Suppressor macrophage treated with lipopolysaccharide for 4 hours (primary cell): Measurements from ENCODE around the gene HOXD13.

Experiments
- DNase-seq: peaks from one replicate; pipeline ENCODE4 v3.0.0-alpha.2; 2020

Gene HOXD13

GRCh38 chr2:176095421-176095820, 2.9 kb downstream of the HOXD13 start:
- DNase-seq: no peak

GRCh38 chr2:176096243-176096985, 3.9 kb downstream of the HOXD13 start:
- peak; percentile 29 for DNase-seq

- DNase-seq: peak; percentile 79
Observed at GRCh38 chr2:176096986-176097819, 4.7 kb downstream of the HOXD13 start.

- DNase-seq: no peak
Observed at GRCh38 chr2:176097820-176098365, 5.4 kb downstream of the HOXD13 start.

GRCh38 chr2:176098366-176099158, 6.0 kb downstream of the HOXD13 start:
- no peak for DNase-seq

DNA sequence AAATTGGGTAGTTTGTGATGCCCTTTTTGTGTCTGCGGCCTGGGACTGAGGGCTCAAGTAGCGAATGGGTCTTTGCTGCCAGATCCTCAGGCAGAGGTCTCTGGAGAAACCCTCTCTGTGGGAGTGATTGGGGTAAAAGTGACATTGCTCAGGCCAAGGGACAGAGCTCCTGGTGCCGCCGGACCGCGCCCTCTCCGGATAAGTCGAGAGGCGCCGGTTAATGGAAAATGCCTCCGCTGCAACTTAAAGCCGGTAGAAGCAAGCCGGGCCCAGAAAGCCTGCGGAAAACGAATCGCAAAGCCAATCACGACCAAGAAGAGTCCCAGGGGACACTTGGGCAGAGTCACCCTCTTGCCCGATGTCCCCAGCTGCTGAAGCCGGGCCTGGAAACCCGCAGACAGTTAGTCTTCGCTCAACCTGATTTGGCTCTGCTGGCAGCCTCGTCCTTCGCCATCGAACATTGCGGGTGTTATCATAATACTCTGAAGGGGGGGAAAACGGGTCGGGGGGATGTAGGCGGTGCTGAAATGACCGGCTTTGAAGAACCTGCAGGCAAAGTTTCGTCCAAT, 6.7 kb downstream of the HOXD13 start:
- no peak for DNase-seq

GRCh38 chr2:176099728-176100546, 7.4 kb downstream of the HOXD13 start, which contains the start of gene HOXD12:
TSS of gene HOXD12 (plus strand) at chr2:176099795. CDS start at chr2:176099802, 7 bp downstream.
- DNase-seq: no peak

GRCh38 chr2:176100547-176101140, 8.1 kb downstream of the HOXD13 start:
- DNase-seq: no peak

DNA sequence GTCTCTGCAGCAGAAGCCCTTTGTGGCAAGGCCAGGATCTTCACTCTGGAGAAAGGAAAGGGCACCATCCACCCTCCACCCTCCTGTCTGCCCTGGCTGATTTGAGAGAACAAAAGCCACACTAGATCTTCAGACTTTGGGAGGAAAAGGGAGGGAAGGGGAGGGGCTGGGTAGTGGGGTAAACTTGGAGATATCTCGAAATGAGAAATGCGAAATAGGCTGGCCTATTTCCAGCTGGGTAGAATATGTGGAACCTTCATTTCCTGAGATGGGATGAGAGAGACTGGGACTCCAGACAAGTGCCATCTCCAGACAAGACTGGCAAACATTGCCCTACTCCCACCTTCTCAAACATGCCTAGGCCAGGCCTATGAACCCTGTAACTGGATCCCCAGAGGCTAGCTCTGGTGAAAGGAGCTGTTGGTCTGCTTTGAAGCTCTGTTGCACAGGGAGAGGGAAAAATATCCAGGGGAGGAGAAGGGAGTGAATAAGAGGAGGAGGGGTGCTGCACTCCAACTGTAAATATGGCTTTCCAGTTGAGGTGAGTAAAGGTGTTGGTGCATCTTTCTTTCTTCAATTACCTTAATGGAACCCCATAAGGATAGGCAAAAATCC, 8.8 kb downstream of the HOXD13 start:
- no peak for DNase-seq

- DNase-seq: no peak
Observed at GRCh38 chr2:176101842-176102241, 9.3 kb downstream of the HOXD13 start.

DNA sequence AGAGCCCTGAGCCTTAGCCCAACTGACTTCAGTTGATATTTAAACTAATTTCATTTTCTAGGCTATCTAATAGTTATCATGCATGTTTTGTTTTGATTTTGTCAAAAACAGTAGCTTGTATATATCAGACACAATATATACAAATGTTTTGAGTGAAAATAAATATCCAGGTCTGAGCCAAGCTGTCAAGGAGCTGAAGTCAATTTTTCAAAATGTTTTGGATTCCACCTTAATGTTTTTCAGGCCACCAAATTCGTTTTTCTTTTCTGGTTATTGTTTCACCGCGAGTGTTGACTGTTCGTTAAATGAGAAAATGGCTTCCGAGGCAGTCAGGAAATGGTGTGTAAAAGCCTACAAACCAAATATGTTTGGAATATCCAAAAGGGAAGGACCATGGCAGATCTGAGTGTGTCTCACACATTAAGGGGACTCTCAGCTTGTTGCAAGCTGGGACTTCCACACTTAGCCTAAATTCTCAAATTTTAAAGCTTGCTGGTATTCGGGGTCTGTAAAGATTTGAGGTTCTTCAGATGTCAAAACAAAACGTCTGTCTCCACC, 9.9 kb downstream of the HOXD13 start:
- no peak for DNase-seq

DNA sequence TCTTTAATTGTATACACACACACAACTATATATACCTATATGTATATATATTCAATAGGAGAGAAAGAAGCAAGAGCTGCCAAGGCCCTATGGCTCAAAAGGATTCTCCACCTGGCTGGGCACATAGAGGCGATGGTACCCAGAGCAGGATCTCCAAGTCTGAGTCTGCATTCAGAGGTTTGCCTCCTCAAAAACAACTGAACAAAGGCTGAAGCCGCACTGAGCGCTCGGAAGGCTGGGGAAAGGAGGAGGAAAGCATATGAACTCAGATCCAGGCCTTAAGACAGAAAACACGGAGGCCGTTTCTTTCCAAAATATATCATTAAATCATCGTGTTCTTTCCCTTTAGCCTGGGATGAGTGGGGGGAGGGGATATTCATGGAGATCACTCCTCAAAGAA, 10.7 kb downstream of the HOXD13 start:
- no peak for DNase-seq

DNA sequence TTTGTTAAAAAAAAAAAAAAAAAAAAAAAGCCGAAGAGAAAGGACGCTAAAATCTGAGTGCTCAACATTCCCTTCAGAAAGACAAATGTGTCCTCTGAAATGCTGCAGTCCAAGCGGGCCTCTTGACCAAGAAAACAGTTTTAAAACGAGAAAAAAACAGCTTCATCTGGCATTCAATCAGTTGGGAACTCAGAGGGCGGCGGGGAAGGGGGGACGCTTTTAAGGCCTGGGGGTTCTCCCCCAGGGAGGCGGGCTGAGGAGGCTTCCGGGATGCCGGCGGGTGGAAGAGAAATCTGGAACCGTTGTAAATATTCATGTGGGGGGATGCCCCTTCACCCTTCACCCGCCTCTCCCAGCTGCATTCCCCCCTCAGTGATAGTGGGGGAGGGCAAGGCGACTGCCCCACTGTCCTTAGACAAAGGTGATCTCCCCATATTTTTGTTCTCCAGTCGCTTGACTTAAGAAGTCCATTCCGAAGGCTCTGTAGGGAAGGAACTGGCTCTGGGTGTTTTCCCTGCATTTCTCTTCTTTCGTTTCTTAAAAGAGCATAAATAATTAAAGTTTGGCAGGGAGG, 11.3 kb downstream of the HOXD13 start:
- DNase-seq: no peak

DNA sequence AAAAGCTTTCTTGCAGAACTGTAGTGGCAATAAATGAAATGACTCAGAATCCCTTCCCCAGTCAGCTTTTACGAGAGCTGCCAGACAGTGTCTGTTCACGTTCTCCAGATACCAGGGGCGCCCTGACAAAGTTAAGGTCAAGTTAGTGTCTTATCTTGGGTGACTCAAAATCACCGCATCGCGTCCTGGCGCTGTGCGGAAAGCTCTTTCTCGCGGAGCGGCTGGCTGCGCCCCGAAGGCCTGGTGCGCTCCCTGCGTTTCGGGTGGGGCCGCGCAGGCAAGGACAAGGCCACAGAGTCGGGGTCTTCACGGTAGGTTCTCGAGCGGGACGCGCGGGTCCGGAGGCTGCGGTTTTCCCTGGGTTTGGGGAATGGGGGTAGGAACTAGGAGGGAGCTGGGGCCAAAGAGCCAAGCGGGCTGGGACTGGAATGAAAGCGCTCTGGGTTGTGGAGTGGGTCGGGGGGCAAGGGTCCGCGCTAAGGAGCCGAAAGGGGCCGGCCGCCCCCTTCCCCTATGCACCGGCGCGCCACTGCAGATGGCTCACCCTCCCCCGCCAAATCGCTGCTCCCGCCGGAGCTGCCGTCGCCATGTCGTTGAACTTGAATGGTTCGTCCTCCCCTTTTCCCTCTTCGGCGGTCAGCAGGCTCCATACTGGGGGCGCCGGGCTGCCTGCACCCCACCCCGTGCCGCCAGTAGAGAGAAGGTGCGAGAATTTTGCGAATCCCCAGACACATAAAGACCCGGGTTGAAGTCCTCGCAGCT, 12.0 kb downstream of the HOXD13 start:
- DNase-seq: no peak

DNA sequence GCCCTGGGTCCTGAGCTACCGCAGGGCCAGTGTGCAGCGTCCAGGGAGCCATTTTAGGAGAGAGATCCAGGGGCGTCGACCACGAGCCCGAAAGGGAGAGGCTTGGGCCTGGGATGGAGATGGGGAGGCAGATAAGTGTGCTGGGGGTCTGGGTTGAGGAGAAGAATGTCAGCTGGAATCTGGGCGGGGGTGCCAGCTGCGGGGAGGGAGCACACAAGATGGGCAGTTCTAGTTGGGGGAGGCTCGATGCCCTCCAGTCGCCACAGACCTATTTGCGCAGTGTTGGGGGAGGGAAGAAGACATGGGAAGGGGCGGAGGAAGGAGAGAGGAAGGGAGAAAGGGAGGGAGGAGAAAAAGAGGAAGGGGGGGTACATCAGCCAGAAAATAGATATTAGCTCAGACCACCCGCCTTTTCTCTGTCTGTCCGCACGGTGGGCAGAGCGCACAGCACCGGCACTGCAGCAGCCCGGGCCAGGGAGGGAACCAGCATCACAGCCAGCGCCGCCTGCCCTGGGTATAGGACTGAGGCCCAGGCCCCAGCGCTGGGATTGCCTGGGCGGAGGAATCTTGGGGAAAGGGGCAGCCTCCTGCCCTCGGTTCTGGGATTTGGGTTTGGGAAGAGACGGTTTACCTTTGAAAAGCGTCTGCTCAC, 12.7 kb downstream of the HOXD13 start:
- DNase-seq: no peak

GRCh38 chr2:176105730-176106580, 13.4 kb downstream of the HOXD13 start:
- no peak for DNase-seq
